ENCODE measurements around the gene SEC14L5. TPM values are rescaled to one million over a fixed set of nuclear protein-coding genes. Genes with fewer than 3 reads are reported as not detected.
"Not testable (repeated sequence)": the region's sequence is repeated elsewhere in the genome, so short reads cannot be mapped to it uniquely, and the experiment has no call there.

SEC14L5 gene
- total and polyA plus RNA-seq, 2 donors (not counting 3 experiments of a cell fraction or from before 2014, with no cell fraction given) = not detected

DNA sequence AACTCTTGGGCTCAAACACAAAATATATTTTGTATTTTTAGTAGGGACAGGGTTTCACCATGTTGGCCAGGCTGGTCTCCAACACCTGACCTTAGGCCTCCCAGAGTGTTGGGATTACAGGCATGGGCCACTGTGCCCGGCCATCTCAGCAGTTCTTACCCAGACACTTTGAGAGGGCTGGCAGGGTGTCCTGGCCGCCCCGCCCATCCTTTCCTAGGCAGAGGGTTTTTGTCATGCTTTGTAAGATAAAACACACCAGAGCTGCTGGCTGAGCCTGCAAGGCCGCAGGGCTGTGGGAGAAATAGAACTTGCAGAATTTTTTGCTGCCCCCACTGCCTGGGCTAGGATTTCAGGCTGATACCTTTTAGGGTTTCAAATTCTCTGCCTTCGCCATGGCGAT is 29.9 kb upstream of the SEC14L5 start:
- Histone ChIP-seq H3K27ac (ENCODE audit: insufficient read depth, low read depth, low read length) (no peak overlapping the region), H3K4me3 (replicated peaks in 1 of 3; ENCODE audit: insufficient read depth in 1 of 3, low read depth in 1 of 3, low read length in 3 of 3) (no peak overlapping the region), H3K4me1 (ENCODE audit: control insufficient read depth, extremely low read depth, insufficient read depth, low read length) (no peaks in the 10 kb centered on the region), H2AFZ (ENCODE audit: low read depth, low read length) (no peak overlapping the region), H3K9me3 (replicated peaks; ENCODE audit: control insufficient read depth, insufficient read depth, low read length) (peaks cover 2% of the 10 kb centered on the region), H3K27me3 (ENCODE audit: control insufficient read depth in 2 of 2, insufficient read depth in 2 of 2, low read length in 2 of 2) (no peaks in the 10 kb centered on the region), H3K4me2 (ENCODE audit: insufficient read depth, low read length) (no peak overlapping the region), H3K9me1 (replicated peaks; ENCODE audit: control insufficient read depth, extremely low read depth, insufficient read depth, low read length) (no peaks in the 10 kb centered on the region), H3K79me2 (ENCODE audit: control insufficient read depth, insufficient read depth, low read length) (no peaks in the 10 kb centered on the region), H3K36me3 (ENCODE audit: control insufficient read depth in 2 of 2, extremely low read depth in 1 of 2, insufficient read depth in 2 of 2, low read length in 2 of 2) (no peaks in the 10 kb centered on the region), H4K20me1 (replicated peaks; ENCODE audit: control insufficient read depth, extremely low read depth, insufficient read depth, low read length) (no peaks in the 10 kb centered on the region), H3K9ac (replicated peaks; ENCODE audit: extremely low read depth, insufficient read depth, low read length) (no peak overlapping the region)
- intact Hi-C loops (cut with micrococcal nuclease) (no loop called here), dilution Hi-C loops (cut with MboI; ENCODE audit: extremely low pct_ligation_motif_present, low sequenced_read_pairs) (no loop called here)
- TF ChIP-seq POLR2A (IDR thresholded peaks at IDR 0.05; ENCODE audit: low read depth, low read length) (no peak), FOS (IDR thresholded peaks at IDR 0.05; ENCODE audit: borderline replicate concordance, insufficient read depth, low read length) (no peak), GATA2 (IDR thresholded peaks at IDR 0.05; ENCODE audit: insufficient read depth, insufficient read length, low read depth, low read length) (no peak), JUN (IDR thresholded peaks at IDR 0.05; ENCODE audit: borderline replicate concordance, insufficient read depth, insufficient read length, low read depth) (no peak), POLR2AphosphoS5 (IDR thresholded peaks at IDR 0.05; ENCODE audit: insufficient read depth, low read depth, low read length) (no peak), CTCF (IDR thresholded peaks at IDR 0.05; ENCODE audit: extremely low read depth in 1 of 2, insufficient read depth in 1 of 2, low read depth in 1 of 2, low read length in 2 of 2) (no peak), MYC (IDR thresholded peaks at IDR 0.05; ENCODE audit: low read depth, low read length) (no peak)
- TF ChIP-seq, protein P1, sequence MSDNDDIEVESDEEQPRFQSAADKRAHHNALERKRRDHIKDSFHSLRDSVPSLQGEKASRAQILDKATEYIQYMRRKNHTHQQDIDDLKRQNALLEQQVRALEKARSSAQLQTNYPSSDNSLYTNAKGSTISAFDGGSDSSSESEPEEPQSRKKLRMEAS (IDR thresholded peaks at IDR 0.05; ENCODE audit: insufficient read depth, insufficient read length) = no peak
- FAIRE-seq (no peak), DNase-seq (ENCODE audit: low read depth, low spot score) (no peak)
- ChIA-PET CTCF (interaction anchor here (0.7 to 1.1 kb wide), 2 partner anchors 15 to 21 kb away, joined by 3 read pairs; no protein-coding TSS in a partner anchor), POLR2A (no interaction called here)
- BruUV-seq (replicated peaks) = no TSS peak

DNA sequence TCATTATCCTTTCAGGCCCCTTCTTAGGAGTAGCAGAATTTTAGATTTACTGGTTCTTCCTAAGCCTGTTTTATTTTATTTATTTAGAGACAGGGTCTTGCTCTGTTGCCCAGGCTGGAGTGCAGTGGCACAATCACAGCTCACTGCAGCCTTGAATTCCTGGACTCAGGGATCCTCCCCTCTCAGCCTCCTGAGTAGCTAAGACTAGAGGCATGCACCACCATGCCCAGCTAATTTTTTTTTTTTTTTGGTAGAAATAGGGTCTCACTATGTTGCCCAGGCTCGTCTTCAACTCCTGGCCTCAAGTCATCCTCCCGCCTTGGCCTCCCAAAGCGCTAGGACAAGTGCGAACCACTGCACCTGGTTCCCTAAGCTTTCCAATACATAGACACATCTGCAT is 28.5 kb upstream of the SEC14L5 start:
- DNase-seq (ENCODE audit: low read depth, low spot score); FAIRE-seq; H3K4me3 ChIP-seq (replicated peaks in 1 of 3; ENCODE audit: insufficient read depth in 1 of 3, low read depth in 1 of 3, low read length in 3 of 3); H3K27ac ChIP-seq (ENCODE audit: insufficient read depth, low read depth, low read length); H3K27me3 ChIP-seq (ENCODE audit: control insufficient read depth in 2 of 2, insufficient read depth in 2 of 2, low read length in 2 of 2); POLR2A ChIA-PET; H3K9ac ChIP-seq (replicated peaks; ENCODE audit: extremely low read depth, insufficient read depth, low read length); H3K36me3 ChIP-seq (ENCODE audit: control insufficient read depth in 2 of 2, extremely low read depth in 1 of 2, insufficient read depth in 2 of 2, low read length in 2 of 2); H3K9me1 ChIP-seq (replicated peaks; ENCODE audit: control insufficient read depth, extremely low read depth, insufficient read depth, low read length); H4K20me1 ChIP-seq (replicated peaks; ENCODE audit: control insufficient read depth, extremely low read depth, insufficient read depth, low read length); H3K4me2 ChIP-seq (ENCODE audit: insufficient read depth, low read length); H3K9me3 ChIP-seq (replicated peaks; ENCODE audit: control insufficient read depth, insufficient read depth, low read length); BruUV-seq (replicated peaks); H2AFZ ChIP-seq (ENCODE audit: low read depth, low read length); dilution Hi-C loops (cut with MboI; ENCODE audit: extremely low pct_ligation_motif_present, low sequenced_read_pairs); H3K79me2 ChIP-seq (ENCODE audit: control insufficient read depth, insufficient read depth, low read length); H3K4me1 ChIP-seq (ENCODE audit: control insufficient read depth, extremely low read depth, insufficient read depth, low read length); intact Hi-C loops (cut with micrococcal nuclease); CTCF ChIA-PET: not testable (repeated sequence)

Measured in endothelial cell of umbilical vein (primary cell).